Dedifferentiated amniotic fluid mesenchymal stem cell (primary cell): ENCODE measurements around the gene KRT85.

Experiments used
- DNase-seq: peaks from one replicate; pipeline ENCODE4 v3.0.0-alpha.2; 2016; ENCODE audit errors: extremely low spot score

The KRT85 gene

DNA sequence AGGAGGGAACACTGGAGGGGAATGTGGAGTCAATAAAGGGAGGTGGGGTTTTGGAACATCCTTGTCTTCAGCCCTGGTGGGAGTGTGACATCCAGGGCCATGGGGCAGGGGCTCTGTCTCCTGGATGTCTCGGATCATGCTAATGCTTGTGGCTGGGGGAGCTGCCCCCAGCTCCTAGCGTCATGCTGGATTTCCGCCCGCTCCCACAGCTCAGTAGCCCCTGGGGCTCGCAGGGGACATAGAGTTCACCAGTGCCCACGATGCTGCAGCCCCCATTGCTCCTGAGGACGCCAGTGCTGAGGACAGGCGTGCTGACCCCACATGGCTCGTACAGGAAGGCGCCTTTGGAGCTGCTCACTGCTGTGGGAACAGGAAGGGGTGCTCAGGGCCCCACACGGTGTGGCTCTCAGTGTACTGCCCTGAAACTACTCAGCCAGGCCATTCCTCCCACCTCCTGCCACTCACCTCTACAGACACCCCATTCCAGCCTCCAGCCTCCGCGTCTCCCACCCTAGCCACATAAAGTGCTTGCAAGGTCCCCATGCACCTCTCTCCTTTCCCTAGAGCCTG is 27.6 kb upstream of the KRT85 start:
- no peak for DNase-seq

DNA sequence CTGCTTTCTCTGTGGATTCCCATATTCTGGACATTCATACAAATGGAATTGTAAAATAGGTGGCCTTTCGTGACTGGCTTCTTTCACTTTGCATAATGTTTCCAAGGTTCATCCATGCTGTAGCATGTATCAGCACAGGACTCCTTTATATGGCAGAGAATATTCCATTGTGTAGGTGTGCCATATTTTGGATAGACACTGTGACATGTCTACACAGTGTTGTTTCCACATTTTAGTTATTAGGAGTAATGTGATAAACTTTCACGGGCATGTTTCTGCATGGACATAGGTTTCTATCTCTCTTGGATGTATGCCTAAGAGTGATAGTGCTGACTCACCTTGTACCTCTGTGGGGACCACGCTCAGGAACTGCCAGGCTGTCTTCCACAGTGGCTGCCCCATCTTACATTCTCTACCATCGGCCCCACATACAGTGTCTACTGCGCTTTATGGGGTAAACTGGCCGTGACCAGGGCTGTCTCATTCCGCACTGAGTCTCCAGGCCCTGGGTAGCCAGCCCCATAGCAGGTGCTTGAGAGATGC is 25.3 kb upstream of the KRT85 start:
- no peak for DNase-seq

DNA sequence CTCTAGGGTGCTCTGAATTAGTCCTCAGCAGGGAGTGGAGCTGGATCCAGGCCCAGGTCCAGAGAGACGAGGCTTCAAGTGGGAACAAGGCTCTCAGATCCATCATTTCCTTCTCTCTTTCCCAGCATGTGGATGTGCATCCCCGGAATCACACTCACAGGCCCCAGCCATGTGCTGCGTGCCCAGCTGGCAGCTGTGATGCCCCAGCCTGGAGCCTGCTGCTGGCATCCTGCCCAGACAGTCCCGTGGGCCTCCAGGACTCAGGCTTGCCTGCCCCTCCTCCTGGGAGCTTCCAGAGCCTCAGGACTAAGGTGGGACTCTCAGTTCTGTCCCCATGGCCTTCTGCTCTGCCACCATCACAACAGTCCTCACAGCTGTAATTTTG is 24.3 kb upstream of the KRT85 start:
- peak; percentile 14 for DNase-seq

DNA sequence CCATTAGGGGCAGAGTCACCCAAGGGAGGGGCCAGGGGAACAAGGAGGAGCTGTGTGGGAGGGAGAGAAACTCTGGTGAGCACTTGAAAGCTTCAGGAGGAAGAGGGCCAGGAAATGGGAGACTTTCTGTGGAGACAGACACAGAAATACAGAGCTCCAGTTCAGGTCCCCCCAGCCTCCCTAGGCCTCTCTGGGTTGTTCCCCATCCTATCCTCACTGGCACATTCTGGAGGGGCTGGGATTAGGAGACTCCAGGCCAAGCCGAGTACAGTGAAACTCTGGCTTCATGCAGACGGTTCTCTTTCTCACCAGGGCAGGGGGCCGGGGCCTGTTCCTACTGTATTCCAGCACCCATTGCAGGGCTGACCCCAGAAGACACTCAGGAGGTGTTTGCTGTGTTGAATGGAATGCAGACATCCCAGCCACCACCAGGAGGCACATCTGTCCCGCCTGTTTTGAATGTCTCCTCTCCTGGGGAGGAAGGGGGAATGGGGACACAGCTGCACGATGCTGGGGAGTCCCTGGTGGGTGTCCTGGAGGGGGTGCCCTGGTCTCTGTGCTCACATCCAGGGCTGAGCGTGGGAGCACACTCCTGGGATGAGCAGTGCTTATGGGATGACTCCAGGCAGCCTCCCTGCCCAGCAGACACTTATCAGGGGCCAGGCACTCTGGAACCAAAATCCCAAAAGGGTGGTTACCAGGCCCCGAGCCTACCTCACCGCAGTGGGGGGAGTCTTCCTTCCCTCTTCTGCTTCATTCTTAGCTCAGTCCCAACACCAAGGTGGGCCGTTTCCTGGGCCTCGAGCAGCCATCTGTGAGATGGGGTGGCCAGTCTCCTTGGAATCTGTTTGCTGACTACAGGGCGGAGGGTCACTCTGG is 23.7 kb upstream of the KRT85 start:
- DNase-seq = no peak

DNA sequence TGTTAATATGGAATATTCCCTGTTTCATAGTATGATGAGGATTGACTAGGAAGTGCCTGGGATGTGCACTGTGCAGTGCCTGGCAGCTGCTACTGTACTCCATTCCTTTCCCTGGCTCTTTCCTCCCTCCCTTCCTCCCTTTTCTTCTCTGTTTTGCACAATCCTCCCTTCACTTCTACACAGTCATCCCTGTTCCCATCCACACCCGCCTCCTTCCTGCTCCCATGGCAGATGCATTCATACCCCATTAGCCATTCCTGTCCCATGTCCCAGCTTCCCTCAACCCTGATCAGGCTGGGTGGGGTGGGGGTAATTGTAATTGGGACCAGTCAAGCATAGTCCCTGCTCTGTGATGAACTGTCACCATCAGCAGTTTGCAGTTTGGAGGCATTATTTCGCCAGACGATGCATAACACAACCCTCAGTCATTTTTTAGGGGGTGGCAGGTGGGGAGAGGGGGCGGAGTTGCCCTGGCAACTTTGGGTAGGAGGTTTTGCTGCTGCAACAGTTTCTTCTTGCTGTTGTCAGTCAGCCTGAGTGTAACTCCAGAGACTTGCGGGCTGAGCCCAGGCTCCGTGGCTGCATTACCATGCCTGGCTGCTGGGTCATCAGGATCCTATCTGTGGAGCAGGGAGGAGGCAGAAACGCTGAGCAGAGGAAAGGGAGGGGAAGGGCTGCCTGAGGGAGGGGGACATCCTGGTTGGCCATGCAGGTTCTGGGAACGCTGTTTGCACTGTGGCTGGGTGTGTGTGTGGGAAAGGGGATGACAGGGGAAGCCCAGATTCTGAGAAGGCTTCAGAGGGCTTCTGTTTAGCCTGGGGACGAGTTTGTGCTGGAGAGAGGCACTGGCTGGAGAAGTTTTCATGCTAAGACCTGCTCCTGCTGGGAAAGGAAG is 22.3 kb upstream of the KRT85 start:
- DNase-seq = peak; percentile 17

DNA sequence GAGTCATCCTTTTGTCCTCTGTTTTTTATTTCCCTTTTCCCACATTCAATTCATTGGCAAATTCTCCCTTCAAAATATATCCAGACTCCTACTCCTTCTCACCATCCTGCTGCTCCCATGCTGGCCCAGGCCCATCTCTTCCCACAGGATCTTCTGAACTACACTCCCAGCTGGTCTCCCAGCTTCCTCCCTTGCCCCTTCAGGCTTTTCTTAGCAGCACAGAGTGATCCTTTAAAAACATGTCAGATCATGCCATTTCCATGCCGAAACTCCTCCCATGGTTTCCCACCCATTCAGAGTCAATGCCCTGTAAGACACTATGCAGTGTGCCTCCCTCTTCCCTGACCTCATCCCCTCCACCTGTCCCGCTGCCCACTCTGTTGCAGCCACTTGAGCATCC is 20.6 kb upstream of the KRT85 start:
- no peak for DNase-seq

DNA sequence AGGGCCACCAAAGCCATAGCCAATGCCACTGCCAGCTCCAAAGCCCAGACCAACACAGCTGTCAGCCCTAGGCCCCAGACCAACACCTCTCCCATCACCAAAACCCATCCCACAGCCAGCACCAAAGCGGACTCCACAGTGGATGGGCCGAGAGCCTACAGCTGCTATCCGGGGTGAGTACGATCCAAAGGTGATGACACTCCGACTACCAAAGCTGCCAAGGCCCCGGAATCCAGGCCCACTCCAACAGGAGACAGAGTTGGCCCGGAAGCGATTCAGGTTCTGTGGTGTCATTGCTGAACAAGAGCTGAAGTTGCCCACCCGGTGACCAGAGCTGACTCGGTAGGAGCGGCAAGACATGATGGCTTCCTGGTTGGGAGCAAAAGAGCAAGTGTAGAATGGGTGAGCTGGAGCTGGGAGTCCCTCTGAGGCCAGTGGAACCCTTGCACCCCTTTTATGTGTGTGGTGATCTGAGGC is 18.0 kb upstream of the KRT85 start, which contains the start of gene KRT84:
Gene KRT84 (minus strand): TSS at position 427 of the 477 bp plus-strand sequence. CDS start 67 bp downstream, at position 360.
- DNase-seq = no peak

DNA sequence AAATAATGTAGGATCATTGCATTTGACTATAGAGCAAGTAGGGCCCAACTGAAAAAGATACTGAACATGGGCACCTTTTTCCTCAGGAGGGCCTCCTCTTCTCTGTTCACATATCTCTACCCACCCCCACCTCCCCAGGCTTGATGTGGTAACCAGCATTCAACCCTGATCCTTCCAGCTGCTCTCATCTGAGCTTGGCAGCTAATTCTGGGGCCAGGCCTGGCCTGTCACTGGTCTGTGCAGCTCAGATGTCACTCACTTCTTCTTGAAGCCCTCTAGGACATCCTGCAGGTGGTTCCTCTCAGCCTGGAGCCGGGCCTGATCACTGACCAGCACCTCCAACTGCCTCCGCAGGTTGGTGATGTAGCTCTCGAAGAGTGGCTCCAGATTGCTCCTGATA is 16.1 kb upstream of the KRT85 start:
- DNase-seq = no peak

DNA sequence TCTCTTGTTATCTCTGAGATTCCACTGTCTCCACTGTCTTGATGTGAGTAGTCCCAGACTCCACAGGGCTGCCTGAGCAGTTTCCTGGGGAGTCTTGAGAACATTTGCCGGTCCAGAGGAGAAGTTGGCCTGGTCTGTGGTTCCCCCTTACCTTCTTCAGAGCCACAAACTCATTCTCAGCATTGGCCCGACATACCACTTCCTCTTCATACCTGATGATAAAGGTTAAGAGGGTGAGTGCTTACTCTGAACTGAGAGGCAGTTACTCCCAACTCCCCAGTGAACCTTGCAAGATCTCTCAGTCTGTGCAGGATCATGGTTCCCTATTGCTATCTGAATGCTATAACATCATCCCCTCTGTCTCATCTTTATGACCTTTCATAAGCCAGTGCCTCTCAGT is 15.6 kb upstream of the KRT85 start:
- no peak for DNase-seq

DNA sequence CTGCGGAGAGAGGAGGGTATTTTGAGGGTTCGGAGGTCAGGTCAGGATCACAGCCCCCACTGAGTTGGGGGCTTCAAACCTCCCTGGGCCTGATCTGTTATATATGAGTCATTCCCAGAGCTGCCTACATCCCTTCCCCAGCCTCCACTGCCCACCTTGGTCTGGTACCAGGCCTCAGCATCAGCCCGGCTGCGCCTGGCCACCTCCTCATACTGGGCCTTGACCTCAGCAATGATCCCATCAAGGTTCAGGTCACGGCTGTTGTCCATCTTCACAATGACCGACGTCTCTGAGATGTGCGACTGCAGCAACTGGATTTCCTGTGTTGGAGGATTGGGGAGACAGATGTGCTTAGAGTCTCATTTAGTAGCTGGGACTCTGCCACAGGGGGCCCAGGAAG is 13.9 kb upstream of the KRT85 start:
- DNase-seq = no peak

DNA sequence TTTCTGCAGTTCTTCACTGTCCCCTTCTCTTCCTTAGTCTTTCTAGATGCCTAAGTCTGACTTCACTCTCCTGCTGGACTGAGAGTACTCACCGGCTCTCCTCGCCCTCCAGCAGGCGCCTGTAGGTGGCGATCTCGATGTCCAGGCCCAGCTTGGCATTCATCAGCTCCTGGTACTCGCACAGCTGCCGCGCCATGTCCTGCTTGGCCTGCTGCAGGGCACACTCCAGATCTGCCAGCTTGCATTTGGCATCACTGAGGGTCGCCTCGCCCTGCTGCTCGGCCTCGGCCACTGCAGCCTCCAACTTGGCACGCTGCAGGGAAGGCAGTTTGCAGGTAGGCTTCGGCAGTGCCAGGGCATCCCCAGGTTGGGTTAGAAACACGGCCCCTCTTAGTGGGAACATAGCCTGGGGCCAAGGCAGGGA is 13.0 kb upstream of the KRT85 start:
- peak; percentile 15 for DNase-seq

DNA sequence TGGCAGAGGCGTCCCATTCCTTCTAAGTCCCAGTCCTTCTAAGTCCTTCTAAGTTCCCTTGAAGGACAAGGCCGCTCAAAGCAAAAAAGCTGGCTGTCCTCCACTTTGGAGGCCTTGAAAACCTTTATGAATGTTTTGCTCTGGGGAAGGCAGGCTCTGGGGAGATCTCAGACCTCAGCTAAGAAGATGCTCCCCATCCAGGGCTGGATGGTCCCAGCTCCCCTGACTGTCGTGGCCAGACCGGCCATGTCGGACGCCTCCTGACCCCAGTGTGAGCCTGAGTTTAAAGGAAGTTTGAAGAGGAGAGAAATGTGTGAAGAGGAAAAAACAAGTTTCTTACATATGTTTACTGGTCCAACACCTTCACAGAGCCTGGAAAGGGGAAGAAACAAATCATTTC is 12.3 kb upstream of the KRT85 start:
- no peak for DNase-seq

DNA sequence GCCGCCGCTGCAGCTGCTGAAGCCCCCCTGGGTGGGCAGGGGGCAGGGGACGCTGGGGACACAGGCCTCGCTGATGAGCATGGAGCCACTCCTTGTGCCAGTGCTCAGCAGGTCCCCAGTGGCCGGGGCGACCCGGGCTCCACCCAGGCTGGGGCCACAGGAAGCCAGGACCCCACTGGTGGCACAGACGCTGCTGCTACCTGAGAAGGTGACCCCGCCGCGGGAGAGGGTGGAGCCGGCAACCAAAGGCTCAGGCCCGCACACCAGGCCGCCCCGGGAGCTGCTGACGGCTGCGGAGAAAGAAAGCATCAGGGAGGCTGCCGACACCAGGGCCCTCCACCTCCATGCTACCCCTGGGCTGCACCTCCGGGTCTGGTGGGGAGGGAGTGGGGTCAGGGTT is 10.8 kb upstream of the KRT85 start:
- DNase-seq = no peak

DNA sequence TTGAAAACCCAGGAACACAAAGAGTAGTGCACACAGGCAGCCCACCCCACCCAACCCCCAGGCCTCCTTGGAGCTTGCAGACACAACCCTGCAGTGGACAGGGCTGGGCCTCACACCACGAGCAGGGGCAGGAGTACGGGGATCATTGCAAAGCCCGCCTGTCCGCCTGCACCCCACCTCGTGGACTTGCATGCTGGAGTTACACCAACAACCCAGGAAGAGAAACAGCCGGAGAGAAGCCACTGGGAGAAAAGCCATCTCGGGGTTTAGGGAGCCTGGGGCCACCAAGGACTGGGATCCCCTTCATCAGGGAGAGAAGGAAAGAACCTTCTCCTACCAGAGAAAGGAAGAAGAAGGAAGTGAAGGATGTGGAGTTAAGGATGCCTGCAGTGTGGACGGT is 10.0 kb upstream of the KRT85 start:
- DNase-seq = no peak

DNA sequence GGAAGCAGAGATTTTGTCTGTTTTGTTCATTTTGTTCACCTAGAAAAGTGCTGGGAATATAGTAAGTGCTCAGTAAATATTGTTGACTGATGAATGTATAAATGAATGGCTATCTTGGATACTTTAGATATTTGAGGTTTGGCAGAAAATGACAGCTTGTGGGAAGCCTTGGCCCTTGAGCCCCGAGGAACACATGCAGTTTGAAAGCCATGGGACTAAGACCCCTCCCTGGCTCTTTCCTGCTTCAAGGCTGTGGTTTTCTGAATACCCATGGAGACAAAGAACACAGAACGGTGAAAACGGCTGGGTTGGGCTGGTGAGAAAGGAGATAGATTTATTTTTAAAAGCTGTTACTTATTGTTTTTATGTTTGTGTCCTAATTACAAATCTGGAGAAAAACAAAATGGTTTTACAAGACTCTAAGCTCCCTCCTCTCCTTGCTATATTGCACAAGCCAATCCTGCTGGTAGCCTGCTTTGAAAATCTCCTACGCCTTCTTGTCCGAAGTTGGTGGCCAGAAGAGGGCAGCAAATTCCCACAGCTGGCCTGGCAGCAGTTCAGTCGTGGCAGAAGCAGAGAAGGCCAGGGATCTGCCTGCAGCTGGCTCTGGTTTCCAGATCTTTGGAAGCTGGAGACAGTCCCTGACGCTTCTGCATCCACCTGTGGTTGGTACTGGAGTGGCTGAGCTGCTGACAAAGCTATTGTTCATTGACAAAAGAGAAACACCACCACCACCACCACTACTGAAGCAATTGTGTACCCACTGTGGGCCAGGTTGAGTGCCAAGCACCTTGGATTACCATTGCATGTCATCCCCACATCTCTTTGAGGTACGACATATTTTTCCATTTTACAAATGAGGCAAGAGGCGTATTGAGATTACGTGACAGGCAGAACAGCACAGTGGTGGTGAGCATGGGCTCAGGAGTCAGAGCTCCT is 5.2 kb upstream of the KRT85 start:
- peak; percentile 90 for DNase-seq

DNA sequence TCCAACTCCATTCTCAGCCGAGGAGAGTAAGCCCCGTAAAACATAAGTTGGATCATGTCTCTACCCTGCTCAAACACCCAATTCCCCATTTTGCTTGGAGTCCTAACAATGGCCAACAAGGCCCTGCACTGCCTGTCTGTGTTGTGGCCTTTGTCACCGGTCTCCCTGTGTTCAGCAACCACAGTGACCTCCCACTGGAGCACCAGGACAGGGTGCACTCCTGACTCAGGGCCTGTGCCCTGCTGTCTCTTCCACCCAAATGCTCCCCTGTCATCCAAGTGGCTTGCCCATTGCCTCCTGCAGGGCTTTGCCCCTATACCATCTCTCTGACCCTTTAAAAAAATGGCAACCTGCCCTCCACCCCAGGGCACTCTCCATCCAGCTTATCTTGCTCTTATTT is 4.4 kb upstream of the KRT85 start:
- no peak for DNase-seq

DNA sequence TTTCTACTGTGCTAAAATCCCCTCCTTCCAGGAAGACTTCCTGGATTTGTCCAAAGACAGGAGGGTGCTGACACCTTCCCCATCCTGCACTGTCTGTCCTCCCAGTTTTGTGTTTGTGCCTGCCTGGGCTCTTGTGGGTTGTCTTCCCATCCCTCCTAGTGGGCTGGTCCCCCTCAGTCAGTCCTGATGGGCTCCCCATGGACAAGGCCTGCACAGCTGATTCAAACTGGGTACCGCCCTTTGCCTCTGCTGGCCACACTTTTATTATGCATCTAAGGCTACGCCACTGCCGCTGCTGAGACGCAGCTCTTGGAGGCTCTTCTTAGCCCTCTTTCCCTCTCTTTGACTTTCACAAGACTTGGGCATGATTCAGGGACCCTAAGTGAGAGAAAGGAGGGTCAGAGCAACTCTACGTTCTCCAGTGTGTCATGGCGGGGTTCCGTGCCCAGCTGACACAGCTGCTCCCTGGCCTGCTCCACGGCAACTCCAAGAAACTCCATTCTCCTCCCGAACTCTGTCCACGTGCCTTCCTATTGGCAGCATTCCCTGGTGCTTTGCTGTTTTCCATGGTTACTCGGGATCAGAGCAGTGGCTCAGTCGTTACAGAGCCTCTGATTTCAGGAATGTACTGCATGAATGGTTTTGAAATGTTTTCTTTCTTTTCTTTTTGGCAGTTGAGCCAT is 3.8 kb upstream of the KRT85 start:
- peak; percentile 90 for DNase-seq

DNA sequence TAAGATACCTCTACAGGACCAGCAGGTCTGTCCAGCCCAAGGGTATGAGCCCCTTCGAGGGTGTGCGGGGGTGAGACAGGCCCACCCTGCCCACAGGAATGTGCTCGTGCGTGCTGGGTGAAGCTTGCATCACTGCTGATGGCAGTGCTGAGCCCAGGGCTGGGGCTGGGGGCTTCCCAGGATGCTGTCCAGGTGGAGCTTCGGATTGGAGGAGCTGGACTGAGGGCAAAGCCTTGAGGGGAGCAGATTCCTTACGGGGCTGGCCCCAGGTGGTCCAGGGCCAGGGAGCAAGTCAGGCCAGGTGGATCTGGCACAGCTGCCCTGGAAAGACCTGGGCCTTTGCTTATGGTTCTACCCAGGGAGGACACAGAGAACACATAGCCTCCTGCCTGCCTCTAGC is 2.5 kb upstream of the KRT85 start:
- no peak for DNase-seq

DNA sequence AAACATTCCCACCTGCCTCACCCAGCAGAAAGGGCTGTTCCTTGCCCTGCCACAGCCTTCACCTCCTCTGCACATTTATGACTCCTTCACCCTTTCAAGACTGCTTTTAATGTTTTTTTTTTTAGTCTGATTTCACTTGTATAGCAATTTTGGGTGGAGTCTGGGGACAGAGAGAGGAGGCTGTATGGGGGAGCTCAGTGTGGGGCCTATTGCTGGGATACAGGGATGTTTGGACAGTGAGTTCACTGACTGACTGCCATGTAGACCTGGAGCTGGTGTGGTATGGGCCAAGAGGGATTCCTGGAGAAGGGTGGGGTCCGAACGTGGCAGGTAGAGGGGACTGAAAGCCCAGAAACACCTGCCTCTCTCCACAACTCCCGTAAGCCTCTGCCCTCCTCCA is 1.9 kb upstream of the KRT85 start:
- DNase-seq = no peak

DNA sequence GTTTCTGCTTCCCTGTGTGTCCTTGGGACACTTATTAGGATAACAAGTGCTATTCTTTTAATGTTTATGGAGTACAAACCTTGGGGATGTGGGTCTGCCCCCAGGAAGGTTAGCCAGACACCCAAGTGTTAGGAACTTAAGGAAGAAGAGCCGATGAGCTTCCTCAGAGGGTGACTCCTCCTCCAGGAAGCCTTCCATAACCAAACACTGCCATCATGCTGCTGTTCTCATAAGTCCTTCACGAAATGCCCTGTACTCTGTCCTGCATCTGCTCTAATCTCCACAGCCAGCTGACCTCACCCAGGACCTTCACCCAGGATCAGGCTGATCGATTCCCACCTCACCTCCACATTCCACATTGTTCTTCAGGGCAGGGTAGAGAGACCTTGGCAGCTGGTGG is 1.2 kb upstream of the KRT85 start:
- DNase-seq = no peak
